HG02885 (cell line): ENCODE results near the gene TTC21B.
"Not testable (repeated sequence)": the region's sequence is repeated elsewhere in the genome, so short reads cannot be mapped to it uniquely, and the experiment has no call there.

Source experiments
- ATAC-seq: cut with Tn5 transposase; IDR thresholded peaks from one replicate; pipeline ENCODE4 v1.9.1; 2021; ENCODE audit warnings: mild to moderate bottlenecking; ENCODE audit not compliant: unreplicated experiment, poor library complexity

TTC21B gene

DNA sequence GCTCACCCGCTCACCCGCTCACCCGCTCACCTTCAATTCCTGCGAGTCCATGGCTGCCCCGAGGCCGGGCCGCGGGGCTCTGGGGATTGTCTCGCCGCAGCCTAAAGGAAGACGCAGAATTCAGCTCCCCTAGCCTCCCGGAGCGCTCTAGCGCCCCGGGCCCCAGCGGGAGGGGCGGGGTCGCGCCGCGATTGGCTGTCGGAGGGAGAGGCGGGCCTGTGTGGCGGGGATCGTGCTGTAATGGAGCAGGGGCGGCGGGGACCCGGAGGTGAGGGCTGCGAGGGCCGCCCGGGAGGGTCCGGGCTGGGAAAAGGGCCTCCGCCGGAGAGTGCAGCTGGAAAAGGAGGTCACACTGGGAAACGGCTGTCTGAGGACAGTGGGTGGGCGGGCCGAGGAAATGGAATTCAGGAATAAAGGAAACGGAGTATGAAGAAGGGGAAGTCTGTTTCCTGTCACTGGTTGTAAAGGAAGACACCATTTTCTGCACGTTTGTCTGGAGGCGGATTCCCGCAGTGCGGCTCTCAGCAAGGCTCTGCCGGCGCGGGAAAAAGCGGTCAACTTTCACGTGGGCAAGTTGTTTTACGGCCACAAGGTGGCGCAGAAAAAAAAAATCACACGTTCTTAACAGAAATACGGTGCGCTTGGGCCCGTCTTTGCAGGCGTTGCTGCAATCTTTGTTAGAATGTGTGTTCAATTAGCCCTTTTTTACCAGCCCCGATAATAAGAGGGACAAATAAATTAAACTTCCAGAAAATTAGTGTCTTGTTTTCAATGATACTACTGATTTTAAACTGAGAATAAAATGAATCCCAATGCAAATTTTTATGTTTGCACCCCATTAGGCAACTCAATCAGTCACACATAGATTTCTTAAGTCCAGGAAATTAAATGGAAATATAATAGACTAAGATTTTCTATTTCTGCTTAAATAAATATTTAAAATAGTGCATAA is at the start of gene TTC21B:
Gene TTC21B (minus strand): TSS at position 122 of the 952 bp plus-strand sequence. CDS start 71 bp downstream, at position 51.
- ATAC-seq, result peak; percentile 95

DNA sequence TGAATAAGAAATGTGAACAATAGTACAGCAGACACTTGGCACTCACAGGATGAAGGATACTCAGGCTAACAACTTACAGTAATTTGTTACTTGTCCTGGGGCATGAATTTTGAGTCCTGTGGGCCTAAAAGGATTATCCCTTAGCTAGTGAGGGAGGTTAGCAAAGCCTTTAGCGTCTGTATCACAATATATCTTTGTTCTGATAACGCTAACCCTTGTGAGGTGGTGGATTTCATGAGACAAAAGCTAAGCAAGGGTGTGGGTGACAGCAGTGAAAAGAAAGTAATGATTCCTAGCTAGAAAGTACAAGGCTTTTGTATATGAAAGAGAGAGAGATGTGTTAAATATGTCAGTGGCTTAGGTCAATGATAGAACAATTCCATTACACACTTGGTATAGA is 46.8 kb upstream of the TTC21B start:
- ATAC-seq, result no peak

DNA sequence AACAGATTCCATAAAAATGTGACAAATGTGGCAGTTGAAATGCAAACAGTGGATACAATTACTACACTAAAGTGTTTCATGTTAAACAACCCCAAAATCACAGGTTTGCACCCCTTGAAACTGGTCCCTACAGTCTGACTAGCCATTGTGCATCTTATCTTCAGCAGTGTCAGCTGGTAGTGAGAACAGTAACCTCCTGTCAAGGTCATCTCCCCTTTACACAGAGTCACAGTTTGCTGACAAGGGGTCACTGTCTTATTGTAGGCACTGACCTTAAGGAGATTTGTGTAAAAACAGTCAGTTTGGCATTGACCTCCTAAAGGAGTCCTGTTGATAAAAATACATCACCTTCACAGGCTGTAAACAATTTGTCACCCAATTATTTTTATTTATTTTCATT is 37.3 kb upstream of the TTC21B start:
- ATAC-seq, result no peak

DNA sequence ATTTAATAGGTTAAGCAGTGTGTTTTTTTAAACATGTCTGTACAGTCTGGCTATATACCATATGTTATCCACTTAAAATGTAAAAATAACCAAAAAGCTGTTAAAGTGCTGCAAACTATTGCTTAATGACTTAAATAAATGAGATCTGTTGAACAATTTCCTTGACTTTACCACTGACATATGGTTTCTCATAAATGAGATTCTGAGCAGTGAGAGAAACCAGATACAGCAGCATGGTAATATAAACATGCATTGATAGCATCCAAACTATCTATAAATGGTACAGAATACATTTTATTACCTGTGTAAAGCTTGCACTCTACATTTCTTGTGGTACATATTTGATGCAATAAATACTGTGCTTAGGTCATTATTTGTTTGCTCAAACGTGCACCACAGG is 36.3 kb upstream of the TTC21B start:
- no peak for ATAC-seq

DNA sequence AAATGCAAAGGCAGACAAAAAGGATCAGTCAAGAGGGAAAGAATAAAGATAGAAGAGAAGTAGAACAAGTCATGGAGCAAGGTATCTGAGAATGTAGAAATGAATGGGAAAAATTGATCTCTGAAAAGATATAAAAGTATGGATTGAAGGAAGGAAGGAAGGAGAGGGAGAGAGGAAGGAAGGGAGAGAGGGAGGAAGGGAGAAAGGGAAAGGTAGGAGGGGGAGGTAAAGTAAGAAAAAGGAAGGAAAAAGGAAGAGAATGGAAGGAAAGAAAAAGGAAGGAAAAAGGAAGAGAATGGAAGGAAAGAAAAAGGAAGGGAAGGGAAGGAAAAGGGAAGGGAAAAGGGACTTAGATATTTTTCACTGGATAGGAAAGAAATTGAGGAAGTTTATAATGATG is 31.5 kb upstream of the TTC21B start:
- no peak for ATAC-seq

DNA sequence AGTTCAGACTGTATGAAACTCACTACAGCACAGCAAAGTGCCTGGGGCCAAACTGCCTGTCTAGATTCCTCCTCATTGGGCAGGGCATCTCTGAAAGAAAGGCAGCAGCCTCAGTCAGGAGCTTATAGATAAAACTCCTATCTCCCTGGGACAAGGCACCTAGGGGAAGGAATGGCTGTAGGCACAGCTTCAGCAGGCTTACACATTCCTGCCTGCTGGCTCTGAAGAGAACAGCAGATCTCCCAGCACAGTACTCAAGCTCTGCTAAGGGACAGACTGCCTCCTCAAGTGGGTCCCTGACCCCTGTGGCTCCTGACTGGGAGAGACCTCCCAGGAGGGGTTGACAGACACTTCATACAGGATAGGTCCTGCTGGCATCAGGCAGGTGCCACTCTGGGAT is 18.6 kb upstream of the TTC21B start:
- ATAC-seq, result not testable (repeated sequence)

DNA sequence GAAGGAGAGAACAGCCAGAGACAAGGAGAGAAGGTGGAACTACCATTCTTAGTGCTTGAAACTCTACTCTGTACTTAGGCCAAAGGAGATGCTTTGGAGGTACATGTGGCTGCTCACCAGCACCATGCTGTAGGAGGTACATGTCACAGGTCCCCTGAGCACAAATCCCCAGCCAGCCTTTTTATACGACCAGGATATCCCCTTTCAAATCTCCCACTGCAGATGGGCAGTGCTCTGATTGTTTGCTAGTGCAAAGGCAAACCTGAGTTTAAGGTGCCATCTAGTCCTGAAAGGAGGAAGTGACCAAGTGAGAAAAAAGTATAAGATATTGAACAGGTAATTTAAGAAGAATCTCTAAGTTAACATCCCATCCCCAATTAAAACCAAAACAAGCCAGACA is 17.1 kb upstream of the TTC21B start:
- ATAC-seq, result peak; percentile 52

DNA sequence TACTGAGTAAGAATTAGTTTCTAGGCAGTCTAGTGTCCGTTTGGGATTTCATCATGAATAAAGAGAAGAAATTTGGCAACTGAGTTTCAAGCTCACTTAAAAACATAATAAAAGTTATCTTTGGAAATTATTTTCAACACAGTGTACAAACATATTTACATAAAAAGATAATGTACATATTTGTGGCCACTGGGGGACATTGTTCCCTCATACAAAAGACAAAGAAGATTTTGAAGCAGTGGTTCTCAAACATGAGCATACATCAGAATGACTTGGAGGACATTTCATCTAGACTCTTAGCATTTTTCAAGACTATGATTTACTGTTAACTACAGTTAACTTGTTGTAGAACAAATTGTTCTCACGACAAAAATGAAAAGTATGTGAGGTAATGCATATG is 15.7 kb upstream of the TTC21B start:
- ATAC-seq, result no peak

DNA sequence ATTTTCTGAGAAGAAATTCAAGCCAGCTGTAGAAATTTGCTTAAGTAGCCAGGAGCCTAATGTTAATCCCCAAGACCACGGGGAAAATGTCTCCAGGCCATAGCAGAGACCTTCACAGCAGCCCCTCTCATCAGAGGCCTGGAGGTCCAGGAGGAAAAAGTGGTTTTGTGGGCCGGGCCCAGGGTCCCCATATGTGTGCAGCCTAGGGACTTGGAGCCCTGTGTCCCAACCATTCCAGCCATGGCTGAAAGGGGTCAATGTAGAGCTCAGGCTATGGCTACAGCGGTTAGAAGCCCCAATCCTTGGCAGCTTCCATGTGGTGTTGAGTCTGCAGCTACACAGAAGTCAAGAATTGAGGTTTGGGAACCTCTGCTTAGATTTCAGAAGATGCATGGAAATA is 14.2 kb upstream of the TTC21B start:
- no peak for ATAC-seq

DNA sequence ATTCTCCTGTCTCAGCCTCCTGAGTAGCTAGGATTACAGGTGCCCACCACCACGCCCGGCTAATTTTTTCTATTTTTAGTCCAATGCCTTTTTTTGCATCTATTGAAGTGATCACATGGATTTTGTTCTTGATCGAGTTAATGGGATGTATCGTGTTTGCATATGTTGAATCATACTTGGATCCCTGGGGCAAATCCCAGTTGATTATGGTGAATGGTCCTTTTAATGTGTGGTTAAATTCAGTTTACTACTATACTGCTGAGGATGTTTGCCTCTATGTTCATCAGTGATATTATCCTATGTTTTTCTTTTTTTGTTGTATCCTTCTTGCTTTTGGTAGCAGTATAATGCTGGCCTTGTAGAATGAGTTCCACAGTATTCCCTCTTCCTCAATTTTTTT is 8.2 kb upstream of the TTC21B start:
- no peak for ATAC-seq

DNA sequence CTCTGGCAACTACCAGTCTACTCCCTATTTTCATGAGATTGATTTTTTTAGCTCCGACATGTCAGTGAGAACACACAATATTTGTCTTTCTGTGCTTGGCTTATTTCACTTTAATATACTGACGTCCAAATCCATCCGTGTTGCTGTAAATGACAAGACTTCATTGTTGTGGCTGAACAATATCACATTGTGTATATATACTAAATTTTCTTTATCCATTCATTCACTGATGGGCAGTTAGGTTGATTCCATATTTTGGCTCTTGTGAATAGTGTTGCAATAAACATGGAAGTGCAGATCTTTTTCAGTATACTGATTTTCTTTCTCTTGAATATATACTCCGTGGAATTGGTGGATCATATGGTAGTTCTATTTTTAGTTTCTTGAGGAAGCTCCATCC is 5.8 kb upstream of the TTC21B start:
- ATAC-seq, result no peak

DNA sequence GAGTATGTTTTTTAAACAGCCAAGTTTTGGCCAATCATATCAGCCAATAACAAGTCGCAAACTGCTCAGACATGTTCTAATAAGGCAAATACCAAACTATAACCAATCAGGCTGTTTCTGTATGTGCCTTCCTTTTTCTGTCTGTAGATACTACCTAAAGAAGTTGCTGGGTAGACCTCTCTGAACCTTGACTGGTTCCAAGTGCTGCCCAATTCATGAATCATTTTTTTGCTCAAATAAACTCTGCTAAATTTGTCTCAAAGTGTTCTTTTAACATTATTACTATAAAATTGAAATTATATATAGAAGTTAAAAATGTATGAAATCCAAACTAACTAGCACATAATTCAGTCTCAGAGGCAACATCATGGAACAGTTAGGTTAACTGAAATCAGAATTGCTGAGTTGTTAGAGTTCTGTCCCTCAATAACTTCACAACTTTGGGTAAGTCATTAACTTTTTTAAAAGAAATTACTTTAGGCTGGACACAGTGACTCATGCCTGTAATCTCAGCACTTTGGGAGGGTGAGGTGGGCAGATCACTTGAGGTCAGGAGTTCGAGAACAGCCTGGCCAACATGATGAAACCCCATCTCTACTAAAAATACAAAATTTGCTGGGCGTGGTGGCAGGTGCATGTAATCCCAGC is 4.9 kb upstream of the TTC21B start:
- no peak for ATAC-seq

DNA sequence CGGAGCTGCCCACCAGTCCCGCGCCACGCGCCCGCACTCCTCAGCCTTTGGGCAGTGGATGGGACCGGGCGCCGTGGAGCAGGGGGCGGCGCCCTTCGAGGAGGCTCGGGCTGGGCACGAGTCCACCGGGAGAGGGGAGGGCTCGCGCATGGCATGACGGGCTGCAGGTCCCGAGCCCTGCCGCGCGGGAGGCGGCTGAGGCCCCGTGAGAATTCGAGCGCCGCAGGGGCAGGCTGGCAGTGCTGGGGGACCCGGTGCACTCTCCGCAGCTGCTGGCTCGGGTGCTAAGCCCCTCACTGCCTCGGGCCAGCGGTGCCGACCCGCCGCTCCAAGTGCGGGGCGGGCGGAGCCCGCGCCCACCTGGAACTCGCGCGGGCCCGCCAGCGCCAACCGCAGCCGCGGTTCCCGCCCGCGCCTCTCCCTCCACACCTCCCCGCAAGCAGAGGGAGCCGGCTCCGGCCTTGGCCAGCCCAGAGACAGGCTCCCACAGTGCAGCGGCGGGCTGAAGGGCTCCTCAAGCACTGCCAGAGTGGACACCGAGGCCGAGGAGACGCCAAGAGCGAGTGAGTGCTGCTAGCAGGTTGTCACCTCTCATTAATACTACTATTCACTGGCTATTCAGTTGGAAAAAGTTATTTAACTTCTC is 3.6 kb upstream of the TTC21B start:
- ATAC-seq, result no peak

DNA sequence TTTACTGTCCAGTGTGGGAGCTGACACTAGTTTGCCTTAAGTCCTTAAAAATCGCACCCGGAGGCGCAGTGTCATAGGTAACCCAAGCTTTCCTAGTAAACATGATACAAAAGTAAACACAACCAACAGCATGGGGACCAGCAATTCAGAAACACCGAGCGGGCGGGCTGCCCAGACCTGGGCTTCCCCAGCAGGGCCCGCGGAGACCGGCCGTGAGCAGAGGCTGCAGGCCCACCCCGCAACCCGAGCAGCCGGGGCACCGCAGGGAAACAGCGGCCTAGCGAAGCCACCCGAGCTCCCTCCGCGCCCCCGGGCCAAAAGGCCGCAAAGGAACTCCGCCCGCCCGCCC is 296 bp downstream of the TTC21B start:
- ATAC-seq, result peak; percentile 37

DNA sequence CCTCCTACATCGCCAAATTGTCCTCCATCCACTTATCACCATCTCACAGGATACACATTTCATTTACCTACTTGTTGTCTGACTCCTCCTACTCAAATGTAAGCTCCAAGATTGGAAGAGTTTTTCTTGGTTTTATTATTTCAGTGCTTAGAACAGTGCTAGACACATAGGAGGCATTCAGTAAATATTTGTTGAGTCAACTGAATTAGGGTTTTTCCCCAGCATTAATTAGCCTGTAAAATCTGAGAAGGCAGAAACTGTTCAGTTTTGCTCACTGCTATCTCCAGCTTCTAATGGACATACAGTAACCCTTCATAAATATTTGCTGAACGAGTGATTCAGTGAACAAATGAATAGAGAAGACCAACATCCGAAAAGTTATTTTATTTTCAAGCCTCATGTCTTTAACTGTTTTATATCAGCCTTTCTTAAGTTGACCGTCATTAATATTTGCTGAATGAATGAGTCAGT is 800 bp downstream of the TTC21B start:
- no peak for ATAC-seq

DNA sequence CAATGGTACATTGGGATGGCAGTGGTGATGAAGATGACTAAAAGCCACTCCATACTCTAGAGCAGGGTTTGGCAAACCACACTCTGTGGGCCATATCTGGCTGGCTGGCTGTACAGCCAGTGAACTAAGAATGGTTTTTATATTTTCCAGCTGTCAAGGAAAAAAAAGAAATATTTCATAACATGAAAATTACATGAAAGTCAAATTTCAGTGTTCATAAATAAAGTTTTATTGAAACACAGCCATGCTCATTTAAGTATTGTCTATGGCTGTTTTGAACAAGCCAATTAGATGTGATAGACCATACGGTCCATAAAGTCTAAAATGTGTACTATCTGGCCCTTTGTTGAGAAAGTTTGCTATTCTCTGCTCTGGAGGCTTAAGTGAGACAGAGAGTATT is 1.5 kb downstream of the TTC21B start:
- no peak for ATAC-seq

DNA sequence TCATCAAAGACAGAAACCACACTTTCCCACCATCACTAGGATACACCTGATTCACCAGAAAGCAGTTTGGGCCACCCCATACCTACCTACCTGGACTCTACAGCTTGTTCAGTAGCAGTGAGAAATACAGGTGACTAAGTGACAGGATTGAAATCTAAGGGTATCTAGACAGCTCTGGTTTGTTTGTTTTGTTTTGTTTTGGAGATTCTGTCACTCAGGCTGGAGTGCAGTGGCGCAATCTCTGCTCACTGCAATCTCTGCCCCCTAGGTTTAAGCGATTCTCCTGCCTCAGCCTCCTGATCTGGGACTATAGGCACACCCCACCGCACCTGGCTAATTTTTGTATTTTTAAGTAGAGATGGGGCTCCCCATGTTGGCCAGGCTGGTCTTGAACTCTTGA is 3.1 kb downstream of the TTC21B start:
- no peak for ATAC-seq

DNA sequence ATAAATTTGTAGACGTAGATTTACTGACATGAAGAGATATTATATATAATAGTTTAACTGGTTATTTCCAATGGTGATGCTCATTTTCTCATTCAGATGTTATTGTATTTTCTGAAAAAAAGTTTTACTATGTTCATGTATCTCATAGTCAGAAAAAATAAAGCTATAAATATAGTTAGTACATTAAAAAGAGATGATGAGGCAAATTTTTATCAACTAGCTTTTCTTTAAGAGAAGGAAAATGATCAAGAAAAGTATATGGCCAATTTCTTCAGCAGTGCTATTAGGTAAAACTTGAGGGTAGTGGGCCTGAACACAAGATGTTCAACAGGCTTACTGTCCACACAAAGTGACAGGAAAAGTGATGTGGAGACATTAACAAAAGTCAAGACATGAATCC is 11.7 kb downstream of the TTC21B start:
- no peak for ATAC-seq

DNA sequence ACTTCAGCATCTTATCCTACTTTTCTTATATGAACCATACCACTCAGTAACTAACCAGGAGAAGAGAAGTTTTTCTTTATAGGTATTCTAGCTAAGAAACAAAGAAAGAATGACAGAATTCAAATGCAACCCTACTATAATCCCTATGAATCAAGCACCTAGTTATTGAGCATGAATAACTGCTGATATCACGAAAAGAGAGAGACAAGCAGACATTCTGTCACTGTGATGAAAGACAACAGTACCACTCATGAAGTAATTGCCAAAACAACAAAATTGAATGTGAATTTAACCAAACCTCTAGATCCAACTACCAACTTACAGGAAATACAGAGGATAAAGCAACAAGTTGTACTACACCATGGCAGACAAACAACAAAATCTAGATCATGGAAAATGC is 15.3 kb downstream of the TTC21B start:
- ATAC-seq, result no peak

DNA sequence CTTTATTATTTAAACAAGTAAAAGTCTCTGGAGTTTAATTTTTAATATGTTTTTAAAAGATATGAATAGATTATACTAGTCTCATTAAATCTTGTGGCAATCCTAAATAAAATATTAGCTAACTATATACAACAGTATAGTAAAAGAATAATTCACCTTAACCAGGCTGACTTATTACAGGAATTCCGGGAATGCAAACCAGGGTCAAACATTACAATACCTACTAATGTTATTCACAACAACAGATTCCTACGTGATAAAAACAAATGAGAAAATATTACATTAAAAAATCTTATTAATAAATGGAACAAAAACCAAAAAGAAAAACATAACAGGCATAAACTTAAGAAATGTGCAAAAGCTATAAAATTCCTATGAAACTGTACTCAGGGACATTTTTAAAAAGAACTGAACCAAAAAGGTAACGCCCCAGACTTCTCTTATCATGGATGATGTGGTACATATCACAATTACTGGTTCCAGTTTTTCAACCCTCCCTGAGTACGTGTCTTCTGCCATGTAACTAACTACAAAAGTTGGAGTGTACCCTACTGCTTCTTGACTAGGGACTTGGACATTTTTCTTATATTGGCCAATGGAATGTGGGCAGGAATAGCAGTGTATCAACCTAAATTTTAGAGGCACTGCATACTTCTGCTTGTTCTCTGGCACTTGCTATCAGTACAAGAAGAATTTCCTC is 20.2 kb downstream of the TTC21B start:
- ATAC-seq, result no peak

DNA sequence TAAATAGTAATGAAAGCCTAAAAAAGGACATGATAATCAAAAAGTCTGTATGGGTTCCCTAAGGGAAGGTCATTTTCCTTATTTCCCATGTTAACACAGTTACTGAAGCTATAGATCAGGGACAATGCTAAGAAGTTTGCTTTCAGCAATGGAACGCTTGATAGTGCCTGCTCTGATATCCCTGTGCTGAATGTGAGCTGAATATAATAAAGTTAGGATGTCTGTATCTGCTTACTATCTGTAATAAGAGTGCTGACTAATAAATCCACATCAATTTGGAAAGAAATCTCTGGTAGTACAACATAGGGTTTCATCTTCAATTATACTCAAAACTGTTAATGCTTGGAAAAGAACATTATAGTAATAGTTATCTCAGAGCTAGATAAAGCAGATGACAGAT is 25.8 kb downstream of the TTC21B start:
- ATAC-seq, result no peak
